Gastrocnemius medialis (tissue), 4 donors: Measurements from ENCODE around the gene SLC1A1. TPM values are rescaled to one million over a fixed set of nuclear protein-coding genes. Genes with fewer than 3 reads are reported as not detected.

ENCODE experiments used
- ATAC-seq, 2 donors: fragments of 150-250 bp; one replicate each; pipeline ENCODE4 v1.9.1; 2016
- DNase-seq, 2 donors: peaks; one replicate each; pipeline ENCODE4 v3.0.0-alpha.2; 2019
- H3K27ac ChIP-seq, 4 donors: fragments of 200-600 bp; sonication (generic); 1 replicate in 1 of 4; 2 replicates in 3 of 4; pipeline ENCODE4 v1.5.1; 2016 to 2018; ENCODE audit warnings: mild to moderate bottlenecking in 2 of 4, moderate library complexity in 1 of 4
- H3K27me3 ChIP-seq, 3 donors: fragments of 200-600 bp; sonication (generic) in 2 of 3; 1 replicate in 1 of 3; 2 replicates in 2 of 3; pipeline versions ENCODE4 v1.5.1 to v1.6.0; 2016 to 2019; ENCODE audit warnings: mild to moderate bottlenecking in 1 of 3, moderate library complexity in 1 of 3
- H3K36me3 ChIP-seq, 2 donors: fragments of 200-600 bp; sonication (generic) in 1 of 2; one replicate each; pipeline ENCODE4 v1.5.1; 2017 to 2018
- H3K4me1 ChIP-seq, 2 donors: fragments of 200-600 bp; sonication (generic) in 1 of 2; one replicate each; pipeline ENCODE4 v1.5.1; 2016 to 2017; ENCODE audit warnings: mild to moderate bottlenecking in 2 of 2
- H3K4me3 ChIP-seq, 4 donors: fragments of 200-600 bp; sonication (generic) in 3 of 4; 1 replicate in 1 of 4; 2 replicates in 3 of 4; pipeline ENCODE4 v1.5.1; 2016 to 2019; ENCODE audit warnings: mild to moderate bottlenecking in 2 of 4
- H3K9me3 ChIP-seq, 3 donors: fragments of 200-600 bp; sonication (generic) in 2 of 3; 1 replicate in 1 of 3; 2 replicates in 2 of 3; pipeline ENCODE4 v1.5.1; 2016 to 2019
- POLR2A ChIP-seq, 2 donors: fragments of 450-650 bp; IDR thresholded peaks; one replicate each; pipeline ENCODE4 v1.6.1; 2017; ENCODE audit warnings: antibody characterized with exemption in 2 of 2, mild to moderate bottlenecking in 2 of 2, moderate library complexity in 2 of 2
- in situ Hi-C, 4 donors: fragments of 200-750 bp; cut with MboI; loops; one replicate each; pipeline versions ENCODE4 v1.15.0 to v1.8.0; 2017; ENCODE audit warnings: low sequenced_read_pairs in 4 of 4
- intact Hi-C: fragments of 100-400 bp; cut with DNase I; formaldehyde crosslinking; loops from one replicate; pipeline ENCODE4 v1.15.1; 2023; ENCODE audit warnings: low total_unique reads
- total RNA-seq, 4 donors: library from RNA; depleted of rRNA; stranded (reverse); fragments of >200 nt; gene quantifications; one replicate each; pipeline versions ENCODE4 v1.1.0 to v1.2.3, GENCODE V29; 2016
- TF ChIP-seq, protein P1 (sequence below), 5 experiments: fragments of 450-650 bp in 3 of 5; fragments of 200-600 bp in 2 of 5; sonication (generic) in 2 of 5; IDR thresholded peaks in 4 of 5; conservative IDR thresholded peaks in 1 of 5; 1 replicate in 4 of 5; 2 replicates in 1 of 5; pipeline ENCODE4 v1.5.1; 2016 to 2019; ENCODE audit warnings: antibody characterized with exemption in 5 of 5, mild to moderate bottlenecking in 3 of 5, moderate library complexity in 3 of 5

SLC1A1 gene
- total RNA-seq, 4 donors from 2014 or later, result 1.2 to 2.2 (median 1.6) TPM

DNA sequence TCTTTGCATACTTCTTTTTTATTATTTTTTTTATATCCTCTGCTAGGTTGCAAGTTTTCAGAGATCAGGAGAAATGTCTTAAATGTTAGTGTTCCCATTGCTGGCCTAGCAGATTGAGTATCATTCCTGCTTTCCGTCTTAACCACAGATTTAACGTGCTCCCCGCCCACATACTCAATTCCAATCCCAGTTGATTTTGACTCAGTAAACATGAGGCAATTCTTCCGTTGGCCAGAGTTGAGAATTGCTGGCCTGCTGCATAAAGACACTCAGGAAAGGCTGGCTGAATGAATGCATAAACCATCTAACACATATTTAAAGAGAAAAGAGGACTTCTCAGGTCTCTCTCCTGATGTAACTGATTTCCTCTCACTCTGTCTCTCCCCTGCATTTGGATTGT, 125.0 kb downstream of the SLC1A1 start:
- Histone ChIP-seq H3K4me3 (no peak overlapping the region), H3K36me3 (no peaks in the 10 kb centered on the region), H3K9me3 (no peaks in the 10 kb centered on the region), H3K4me1 (no peaks in the 10 kb centered on the region), H3K27me3 (no peaks in the 10 kb centered on the region), H3K27ac (no peak overlapping the region)
- in situ Hi-C loops, result no loop called here
- ATAC-seq (no peak), DNase-seq (no peak)
- TF ChIP-seq, protein P1, sequence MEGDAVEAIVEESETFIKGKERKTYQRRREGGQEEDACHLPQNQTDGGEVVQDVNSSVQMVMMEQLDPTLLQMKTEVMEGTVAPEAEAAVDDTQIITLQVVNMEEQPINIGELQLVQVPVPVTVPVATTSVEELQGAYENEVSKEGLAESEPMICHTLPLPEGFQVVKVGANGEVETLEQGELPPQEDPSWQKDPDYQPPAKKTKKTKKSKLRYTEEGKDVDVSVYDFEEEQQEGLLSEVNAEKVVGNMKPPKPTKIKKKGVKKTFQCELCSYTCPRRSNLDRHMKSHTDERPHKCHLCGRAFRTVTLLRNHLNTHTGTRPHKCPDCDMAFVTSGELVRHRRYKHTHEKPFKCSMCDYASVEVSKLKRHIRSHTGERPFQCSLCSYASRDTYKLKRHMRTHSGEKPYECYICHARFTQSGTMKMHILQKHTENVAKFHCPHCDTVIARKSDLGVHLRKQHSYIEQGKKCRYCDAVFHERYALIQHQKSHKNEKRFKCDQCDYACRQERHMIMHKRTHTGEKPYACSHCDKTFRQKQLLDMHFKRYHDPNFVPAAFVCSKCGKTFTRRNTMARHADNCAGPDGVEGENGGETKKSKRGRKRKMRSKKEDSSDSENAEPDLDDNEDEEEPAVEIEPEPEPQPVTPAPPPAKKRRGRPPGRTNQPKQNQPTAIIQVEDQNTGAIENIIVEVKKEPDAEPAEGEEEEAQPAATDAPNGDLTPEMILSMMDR (IDR thresholded peaks at IDR 0.05 in 4 of 5, conservative IDR thresholded peaks at IDR 0.05 in 1 of 5), result no peak
- TF ChIP-seq POLR2A (IDR thresholded peaks at IDR 0.05), result no peak
- intact Hi-C loops, result no loop called here

DNA sequence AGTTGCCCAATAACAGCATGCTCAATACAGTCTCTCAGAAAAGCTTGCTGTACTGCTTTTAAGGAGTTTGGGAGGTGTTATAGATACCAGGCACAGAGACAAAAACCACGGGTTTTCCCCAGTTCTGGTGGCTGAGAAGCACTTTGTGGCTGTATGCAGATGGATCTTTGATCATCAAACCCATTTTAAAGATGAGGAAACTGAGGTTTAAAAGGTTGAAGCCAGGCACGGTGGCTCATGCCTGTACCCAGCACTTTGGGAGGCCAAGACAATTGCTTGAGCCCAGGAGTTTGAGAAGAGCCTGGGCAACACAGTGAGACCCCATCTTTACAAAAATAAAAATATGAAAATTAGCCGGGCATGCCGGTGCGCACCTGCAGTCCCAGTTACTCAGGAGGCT, 125.5 kb downstream of the SLC1A1 start:
- Histone ChIP-seq H3K36me3 (no peaks in the 10 kb centered on the region), H3K4me1 (no peaks in the 10 kb centered on the region), H3K4me3 (no peak overlapping the region), H3K9me3 (no peaks in the 10 kb centered on the region), H3K27me3 (no peaks in the 10 kb centered on the region), H3K27ac (no peak overlapping the region)
- DNase-seq (no peak), ATAC-seq (no peak)
- no peak for TF ChIP-seq POLR2A (IDR thresholded peaks at IDR 0.05)
- TF ChIP-seq, protein P1 (IDR thresholded peaks at IDR 0.05 in 4 of 5, conservative IDR thresholded peaks at IDR 0.05 in 1 of 5), result no peak
- in situ Hi-C loops, result no loop called here
- intact Hi-C loops, result no loop called here

DNA sequence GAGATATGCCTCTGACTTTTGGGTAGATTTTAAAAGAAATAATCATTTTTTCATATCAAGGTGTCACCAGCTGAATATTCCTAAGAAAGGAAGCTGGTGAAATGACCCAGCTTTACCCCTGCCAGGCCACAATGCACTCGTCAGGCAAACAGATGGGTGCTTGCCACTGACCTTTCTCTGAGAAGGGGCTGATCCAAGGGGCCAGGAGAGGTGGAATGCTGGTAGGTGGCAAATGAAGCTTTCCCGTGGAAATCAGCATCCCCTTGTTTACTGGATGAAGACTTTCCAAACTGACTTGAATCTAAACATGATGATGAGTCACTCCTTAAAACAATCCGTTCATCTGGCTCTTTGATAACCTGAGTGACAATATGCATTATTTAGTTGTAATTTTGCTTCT, 127.5 kb downstream of the SLC1A1 start:
- Histone ChIP-seq H3K27me3 (no peaks in the 10 kb centered on the region), H3K4me1 (no peaks in the 10 kb centered on the region), H3K4me3 (no peak overlapping the region), H3K9me3 (no peaks in the 10 kb centered on the region), H3K36me3 (no peaks in the 10 kb centered on the region), H3K27ac (no peak overlapping the region)
- ATAC-seq (no peak), DNase-seq (no peak)
- intact Hi-C loops, result no loop called here
- in situ Hi-C loops, result no loop called here
- TF ChIP-seq, protein P1 (IDR thresholded peaks at IDR 0.05 in 4 of 5, conservative IDR thresholded peaks at IDR 0.05 in 1 of 5), result no peak
- TF ChIP-seq POLR2A (IDR thresholded peaks at IDR 0.05), result no peak

DNA sequence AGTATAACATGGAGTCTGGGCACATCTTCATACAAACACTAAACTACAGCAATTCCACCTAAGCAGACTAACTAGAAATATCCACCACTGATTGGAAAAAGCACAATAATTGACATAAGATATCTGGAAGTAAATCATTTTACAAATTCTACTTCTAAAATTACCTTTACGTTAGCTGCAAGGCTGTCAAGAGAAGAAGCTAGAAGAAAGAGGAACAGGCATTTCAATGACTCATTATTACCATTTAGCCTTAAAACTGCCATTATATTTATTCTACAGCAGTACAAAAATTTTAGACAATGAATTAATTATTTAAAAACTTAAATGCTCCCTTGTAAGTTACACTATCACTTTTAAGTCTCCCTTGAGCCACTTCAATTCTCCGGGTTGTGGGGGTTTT, 128.4 kb downstream of the SLC1A1 start:
- Histone ChIP-seq H3K4me3 (no peak overlapping the region), H3K27me3 (no peaks in the 10 kb centered on the region), H3K27ac (no peak overlapping the region), H3K4me1 (no peaks in the 10 kb centered on the region), H3K9me3 (no peaks in the 10 kb centered on the region), H3K36me3 (no peaks in the 10 kb centered on the region)
- intact Hi-C loops (no loop called here), in situ Hi-C loops (no loop called here)
- no peak for TF ChIP-seq POLR2A (IDR thresholded peaks at IDR 0.05)
- TF ChIP-seq, protein P1 (IDR thresholded peaks at IDR 0.05 in 4 of 5, conservative IDR thresholded peaks at IDR 0.05 in 1 of 5), result no peak
- ATAC-seq (no peak), DNase-seq (no peak)

DNA sequence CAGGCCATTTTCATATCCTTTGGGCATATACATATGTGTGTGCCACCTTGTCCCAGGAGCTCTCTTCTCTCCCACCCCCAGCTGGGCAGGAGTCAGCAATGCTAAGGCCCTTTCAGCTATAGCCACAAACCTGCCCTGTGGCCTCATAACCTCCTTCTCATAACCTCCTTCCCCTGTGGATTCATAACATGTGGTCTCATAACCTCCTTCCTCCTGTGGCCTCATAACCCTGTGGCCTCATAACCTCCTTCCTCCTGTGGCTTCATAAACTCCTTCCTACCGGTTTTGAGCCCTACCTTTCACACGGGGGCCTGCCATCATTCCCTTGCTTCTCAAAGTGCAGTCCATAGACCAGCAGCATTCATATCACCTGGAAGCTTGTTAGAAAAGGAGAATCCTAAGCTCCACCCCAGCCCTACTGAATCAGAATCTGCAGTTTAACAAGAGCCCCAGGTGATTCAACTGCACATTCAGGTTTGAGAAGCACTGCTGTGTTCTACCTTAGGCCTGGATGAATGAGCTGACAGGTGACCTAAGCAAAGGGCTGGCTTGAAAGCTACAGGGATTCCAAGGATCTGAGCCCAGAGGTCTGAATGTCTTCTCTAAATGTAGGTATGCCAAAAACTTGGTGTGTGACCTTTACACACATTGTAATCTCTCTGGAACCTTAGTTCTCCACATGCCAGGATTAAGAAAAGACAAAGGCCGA, 129.9 kb downstream of the SLC1A1 start:
- H3K27ac ChIP-seq, result no peak overlapping the region
- intact Hi-C loops (no loop called here), in situ Hi-C loops (no loop called here)
- DNase-seq (no peak), ATAC-seq (no peak)
- H3K36me3 ChIP-seq, result no peaks in the 10 kb centered on the region
- H3K4me3 ChIP-seq, result no peak overlapping the region
- no peaks in the 10 kb centered on the region for H3K27me3 ChIP-seq
- TF ChIP-seq, protein P1 (IDR thresholded peaks at IDR 0.05 in 4 of 5, conservative IDR thresholded peaks at IDR 0.05 in 1 of 5), result no peak
- H3K9me3 ChIP-seq, result no peaks in the 10 kb centered on the region
- no peaks in the 10 kb centered on the region for H3K4me1 ChIP-seq
